Activated naive CD8-positive, alpha-beta T cell (primary cell): ENCODE results near the gene APLP2.

Experiments used
- H3K27ac Mint-ChIP-seq: one replicate; pipeline ENCODE4 v1.8.0; 2021; ENCODE audit warnings: mixed read lengths
- H3K27me3 Mint-ChIP-seq: one replicate; pipeline ENCODE4 v1.8.0; 2021; ENCODE audit warnings: mixed read lengths
- H3K36me3 Mint-ChIP-seq: one replicate; pipeline ENCODE4 v1.8.0; 2021; ENCODE audit warnings: mixed read lengths
- H3K4me1 Mint-ChIP-seq: one replicate; pipeline ENCODE4 v1.8.0; 2021; ENCODE audit warnings: low read depth, mixed read lengths
- H3K4me3 Mint-ChIP-seq: one replicate; pipeline ENCODE4 v1.8.0; 2021; ENCODE audit warnings: mild to moderate bottlenecking, mixed read lengths
- H3K9me3 Mint-ChIP-seq: one replicate; pipeline ENCODE4 v1.8.0; 2021; ENCODE audit warnings: low read depth, mixed read lengths

Gene APLP2

GRCh38 chr11:130042093-130042591 is 27.6 kb upstream of the APLP2 start:
- Mint-ChIP-seq H3K27me3 (peaks cover 10% of the 10 kb centered on the region), H3K27ac (no peak overlapping the region), H3K36me3 (no peaks in the 10 kb centered on the region), H3K4me1 (no peaks in the 10 kb centered on the region), H3K9me3 (no peaks in the 10 kb centered on the region), H3K4me3 (no peak overlapping the region)

GRCh38 chr11:130043575-130043974 is 26.1 kb upstream of the APLP2 start:
- no peaks in the 10 kb centered on the region for H3K4me1 Mint-ChIP-seq
- H3K27me3 Mint-ChIP-seq = peaks cover 7% of the 10 kb centered on the region
- H3K4me3 Mint-ChIP-seq = no peak overlapping the region
- no peaks in the 10 kb centered on the region for H3K36me3 Mint-ChIP-seq
- no peak overlapping the region for H3K27ac Mint-ChIP-seq
- H3K9me3 Mint-ChIP-seq = no peaks in the 10 kb centered on the region

- Mint-ChIP-seq H3K4me3 (no peak overlapping the region), H3K36me3 (no peaks in the 10 kb centered on the region), H3K9me3 (no peaks in the 10 kb centered on the region), H3K27ac (no peak overlapping the region), H3K27me3 (peaks cover 7% of the 10 kb centered on the region), H3K4me1 (no peaks in the 10 kb centered on the region)
Observed at GRCh38 chr11:130047141-130047540, 22.6 kb upstream of the APLP2 start.

GRCh38 chr11:130049328-130049771 is 20.3 kb upstream of the APLP2 start:
- no peaks in the 10 kb centered on the region for H3K27me3 Mint-ChIP-seq
- H3K36me3 Mint-ChIP-seq = no peaks in the 10 kb centered on the region
- no peaks in the 10 kb centered on the region for H3K4me1 Mint-ChIP-seq
- no peaks in the 10 kb centered on the region for H3K9me3 Mint-ChIP-seq
- H3K4me3 Mint-ChIP-seq = no peak overlapping the region
- H3K27ac Mint-ChIP-seq = no peak overlapping the region

GRCh38 chr11:130050257-130050656 is 19.4 kb upstream of the APLP2 start:
- Mint-ChIP-seq H3K4me3 (no peak overlapping the region), H3K9me3 (no peaks in the 10 kb centered on the region), H3K27me3 (no peaks in the 10 kb centered on the region), H3K27ac (no peak overlapping the region), H3K4me1 (no peaks in the 10 kb centered on the region), H3K36me3 (no peaks in the 10 kb centered on the region)

GRCh38 chr11:130051082-130051481 is 18.6 kb upstream of the APLP2 start:
- Mint-ChIP-seq H3K36me3 (no peaks in the 10 kb centered on the region), H3K9me3 (no peaks in the 10 kb centered on the region), H3K4me1 (no peaks in the 10 kb centered on the region), H3K27me3 (no peaks in the 10 kb centered on the region), H3K4me3 (no peak overlapping the region), H3K27ac (no peak overlapping the region)

- Mint-ChIP-seq H3K27ac (no peak overlapping the region), H3K36me3 (no peaks in the 10 kb centered on the region), H3K9me3 (no peaks in the 10 kb centered on the region), H3K4me3 (no peak overlapping the region), H3K27me3 (peaks cover 3% of the 10 kb centered on the region), H3K4me1 (no peaks in the 10 kb centered on the region)
Observed at GRCh38 chr11:130052567-130052966, 17.1 kb upstream of the APLP2 start.

- Mint-ChIP-seq H3K27ac (no peak overlapping the region), H3K4me3 (no peak overlapping the region), H3K4me1 (no peaks in the 10 kb centered on the region), H3K9me3 (no peaks in the 10 kb centered on the region), H3K36me3 (no peaks in the 10 kb centered on the region), H3K27me3 (peaks cover 8% of the 10 kb centered on the region)
Observed at GRCh38 chr11:130054966-130055365, 14.7 kb upstream of the APLP2 start.

- no peak overlapping the region for H3K27ac Mint-ChIP-seq
Observed at GRCh38 chr11:130055617-130056016, 14.1 kb upstream of the APLP2 start.

GRCh38 chr11:130061017-130061416 is 8.7 kb upstream of the APLP2 start:
- H3K27me3 Mint-ChIP-seq = peaks cover 22% of the 10 kb centered on the region
- H3K27ac Mint-ChIP-seq = no peak overlapping the region
- no peaks in the 10 kb centered on the region for H3K9me3 Mint-ChIP-seq
- H3K4me3 Mint-ChIP-seq = no peak overlapping the region
- H3K4me1 Mint-ChIP-seq = no peaks in the 10 kb centered on the region
- no peaks in the 10 kb centered on the region for H3K36me3 Mint-ChIP-seq

More at GRCh38 chr11:130055617-130056016, 14.1 kb upstream of the APLP2 start:
- Mint-ChIP-seq H3K36me3 (no peaks in the 10 kb centered on the region), H3K4me1 (no peaks in the 10 kb centered on the region), H3K27me3 (peaks cover 11% of the 10 kb centered on the region), H3K9me3 (no peaks in the 10 kb centered on the region), H3K4me3 (no peak overlapping the region)

- H3K27me3 Mint-ChIP-seq = peaks cover 22% of the 10 kb centered on the region
- H3K9me3 Mint-ChIP-seq = no peaks in the 10 kb centered on the region
- no peaks in the 10 kb centered on the region for H3K36me3 Mint-ChIP-seq
- no peak overlapping the region for H3K4me3 Mint-ChIP-seq
- no peak overlapping the region for H3K27ac Mint-ChIP-seq
- H3K4me1 Mint-ChIP-seq = no peaks in the 10 kb centered on the region
Observed at GRCh38 chr11:130062026-130062425, 7.7 kb upstream of the APLP2 start.

- Mint-ChIP-seq H3K36me3 (no peaks in the 10 kb centered on the region), H3K27ac (no peak overlapping the region), H3K9me3 (no peaks in the 10 kb centered on the region), H3K4me1 (peaks cover 2% of the 10 kb centered on the region), H3K27me3 (peaks cover 17% of the 10 kb centered on the region), H3K4me3 (no peak overlapping the region)
Observed at GRCh38 chr11:130063451-130063850, 6.2 kb upstream of the APLP2 start.

- peaks cover 17% of the 10 kb centered on the region for H3K27me3 Mint-ChIP-seq
- no peak overlapping the region for H3K27ac Mint-ChIP-seq
- H3K9me3 Mint-ChIP-seq = no peaks in the 10 kb centered on the region
- H3K36me3 Mint-ChIP-seq = no peaks in the 10 kb centered on the region
- peaks cover 8% of the 10 kb centered on the region for H3K4me1 Mint-ChIP-seq
- H3K4me3 Mint-ChIP-seq = no peak overlapping the region
Observed at GRCh38 chr11:130064596-130064995, 5.1 kb upstream of the APLP2 start.

GRCh38 chr11:130066338-130066737 is 3.4 kb upstream of the APLP2 start:
- Mint-ChIP-seq H3K27ac (no peak overlapping the region), H3K4me1 (peaks cover 14% of the 10 kb centered on the region), H3K36me3 (no peaks in the 10 kb centered on the region), H3K27me3 (peaks cover 13% of the 10 kb centered on the region), H3K4me3 (no peak overlapping the region), H3K9me3 (no peaks in the 10 kb centered on the region)

GRCh38 chr11:130068546-130068985 is 1.1 kb upstream of the APLP2 start:
- Mint-ChIP-seq H3K4me3 (peak overlapping the region; percentile 85), H3K4me1 (peaks cover 20% of the 10 kb centered on the region), H3K27ac (peak overlapping the region; percentile 55), H3K9me3 (no peaks in the 10 kb centered on the region), H3K36me3 (no peaks in the 10 kb centered on the region), H3K27me3 (peaks cover 18% of the 10 kb centered on the region)

- Mint-ChIP-seq H3K27ac (peak overlapping the region; percentile 55), H3K4me3 (peak overlapping the region; percentile 85), H3K9me3 (no peaks in the 10 kb centered on the region), H3K4me1 (peaks cover 20% of the 10 kb centered on the region), H3K27me3 (peaks cover 14% of the 10 kb centered on the region), H3K36me3 (peaks cover 3% of the 10 kb centered on the region)
Observed at GRCh38 chr11:130068986-130069658, 572 bp upstream of the APLP2 start.
